Endodermal cell (in vitro differentiated cells): ENCODE data around the gene TBC1D2B. TPM values are rescaled to one million over a fixed set of nuclear protein-coding genes. Genes with fewer than 3 reads are reported as not detected.

Source experiments
- DNase-seq: peaks from one replicate; pipeline ENCODE4 v3.0.0-alpha.2; 2017
- H3K27ac ChIP-seq: 2 replicates; pipeline ENCODE4 v1.5.1; 2013; ENCODE audit warnings: mild to moderate bottlenecking, low read depth, low read length, moderate library complexity
- H3K27me3 ChIP-seq: 2 replicates; pipeline ENCODE4 v1.6.1; 2013; ENCODE audit warnings: mild to moderate bottlenecking, low read length, moderate library complexity; ENCODE audit not compliant: insufficient read depth, control insufficient read depth, poor library complexity, severe bottlenecking
- H3K36me3 ChIP-seq: 2 replicates; pipeline ENCODE4 v1.7.0; 2013; ENCODE audit warnings: mild to moderate bottlenecking, low read length, moderate library complexity; ENCODE audit not compliant: control insufficient read depth, insufficient read depth
- H3K4me1 ChIP-seq: one replicate; pipeline ENCODE4 v1.7.0; 2013; ENCODE audit warnings: low read length; ENCODE audit not compliant: control insufficient read depth, insufficient read depth
- H3K4me3 ChIP-seq: 2 replicates; pipeline ENCODE4 v1.5.1; 2013; ENCODE audit warnings: mild to moderate bottlenecking, low read length, moderate library complexity
- H3K9ac ChIP-seq: 2 replicates; pipeline ENCODE4 v1.6.1; 2013; ENCODE audit warnings: mild to moderate bottlenecking, low read length, moderate library complexity; ENCODE audit not compliant: poor library complexity, severe bottlenecking; ENCODE audit errors: extremely low read depth
- H3K9me3 ChIP-seq: 2 replicates; pipeline ENCODE4 v1.6.1; 2013; ENCODE audit warnings: mild to moderate bottlenecking, low read length, moderate library complexity; ENCODE audit not compliant: control insufficient read depth
- H3K27ac Mint-ChIP-seq: 2 replicates; pipeline ENCODE4 v1.8.0; 2020; ENCODE audit warnings: mixed read lengths
- H3K27me3 Mint-ChIP-seq: 2 replicates; pipeline ENCODE4 v1.8.0; 2021; ENCODE audit warnings: mild to moderate bottlenecking, mixed read lengths; ENCODE audit not compliant: insufficient read depth
- H3K36me3 Mint-ChIP-seq: 2 replicates; pipeline ENCODE4 v1.8.0; 2020; ENCODE audit warnings: low read depth, mixed read lengths
- H3K4me1 Mint-ChIP-seq: 2 replicates; pipeline ENCODE4 v1.8.0; 2020; ENCODE audit warnings: mixed read lengths
- H3K4me3 Mint-ChIP-seq: 2 replicates; pipeline ENCODE4 v1.8.0; 2020; ENCODE audit warnings: mild to moderate bottlenecking, moderate library complexity, mixed read lengths
- H3K9me3 Mint-ChIP-seq: 2 replicates; pipeline ENCODE4 v1.8.0; 2020; ENCODE audit warnings: mild to moderate bottlenecking, mixed read lengths
- WGBS, 2 experiments: methylation state at CpG; one replicate each; pipeline versions ENCODE4 v1.1.5 to v1.1.7; 2013; ENCODE audit warnings: missing lambda C conversion rate in 2 of 2, mixed read lengths in 1 of 2; ENCODE audit not compliant: insufficient coverage in 1 of 2, insufficient read length in 1 of 2; 5-methylcytosine and 5-hydroxymethylcytosine counted together
- total RNA-seq, 2 donors: library from RNA; stranded (reverse); fragmentation: NEBNext Ultra II Directional in 1 of 2; extraction: Animal tissue kit (Norgen Biotek cat#: 25700) in 1 of 2; gene quantifications; 2 replicates in 1 of 2; 3 replicates in 1 of 2; pipeline ENCODE4 v1.2.1, GENCODE V29; 2021
- TF ChIP-seq, protein P1 (sequence below): fragments of 200-600 bp; sonication (generic); conservative IDR thresholded peaks from 2 replicates; pipeline ENCODE4 v1.5.0; 2021; ENCODE audit warnings: antibody characterized with exemption, mild to moderate bottlenecking

TBC1D2B gene
- total RNA-seq, 2 donors from 2014 or later = 13.8 to 23.8 TPM

DNA sequence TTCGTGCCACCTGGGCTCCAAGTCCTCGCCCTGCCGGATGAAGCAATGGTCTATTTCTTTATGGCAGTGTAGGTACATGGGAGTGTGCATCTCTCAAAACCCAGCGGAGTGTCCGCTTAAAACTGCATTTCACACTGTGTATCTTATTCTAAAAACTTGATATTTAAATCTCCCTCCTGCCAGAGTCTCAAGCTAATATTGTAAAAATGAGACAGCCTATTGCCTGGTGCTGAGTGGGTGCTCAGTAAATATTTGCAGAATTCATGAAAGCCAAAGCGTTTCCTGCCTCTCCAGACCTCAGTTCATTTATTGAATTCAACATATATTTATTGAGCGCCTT is 330 bp upstream of the TBC1D2B start:
- Histone ChIP-seq H3K36me3 (no peaks in the 10 kb centered on the region), H3K9ac (no peak overlapping the region), H3K27ac (no peak overlapping the region), H3K27me3 (peaks cover 4% of the 10 kb centered on the region), H3K4me1 (no peaks in the 10 kb centered on the region), H3K4me3 (peak overlapping the region; percentile 65), H3K9me3 (no peaks in the 10 kb centered on the region)
- peaks cover 8% of the 10 kb centered on the region for H3K4me1 Mint-ChIP-seq
- TF ChIP-seq, protein P1, sequence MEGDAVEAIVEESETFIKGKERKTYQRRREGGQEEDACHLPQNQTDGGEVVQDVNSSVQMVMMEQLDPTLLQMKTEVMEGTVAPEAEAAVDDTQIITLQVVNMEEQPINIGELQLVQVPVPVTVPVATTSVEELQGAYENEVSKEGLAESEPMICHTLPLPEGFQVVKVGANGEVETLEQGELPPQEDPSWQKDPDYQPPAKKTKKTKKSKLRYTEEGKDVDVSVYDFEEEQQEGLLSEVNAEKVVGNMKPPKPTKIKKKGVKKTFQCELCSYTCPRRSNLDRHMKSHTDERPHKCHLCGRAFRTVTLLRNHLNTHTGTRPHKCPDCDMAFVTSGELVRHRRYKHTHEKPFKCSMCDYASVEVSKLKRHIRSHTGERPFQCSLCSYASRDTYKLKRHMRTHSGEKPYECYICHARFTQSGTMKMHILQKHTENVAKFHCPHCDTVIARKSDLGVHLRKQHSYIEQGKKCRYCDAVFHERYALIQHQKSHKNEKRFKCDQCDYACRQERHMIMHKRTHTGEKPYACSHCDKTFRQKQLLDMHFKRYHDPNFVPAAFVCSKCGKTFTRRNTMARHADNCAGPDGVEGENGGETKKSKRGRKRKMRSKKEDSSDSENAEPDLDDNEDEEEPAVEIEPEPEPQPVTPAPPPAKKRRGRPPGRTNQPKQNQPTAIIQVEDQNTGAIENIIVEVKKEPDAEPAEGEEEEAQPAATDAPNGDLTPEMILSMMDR = no peak
- no peaks in the 10 kb centered on the region for H3K27me3 Mint-ChIP-seq
- 35 to 39% methylated on average over 2 to 7 of the region's 7 CpGs for WGBS, 2 experiments
- peak overlapping the region; percentile 80 for H3K4me3 Mint-ChIP-seq
- H3K9me3 Mint-ChIP-seq = no peaks in the 10 kb centered on the region
- no peak overlapping the region for H3K27ac Mint-ChIP-seq
- no peak for DNase-seq
- H3K36me3 Mint-ChIP-seq = no peaks in the 10 kb centered on the region

DNA sequence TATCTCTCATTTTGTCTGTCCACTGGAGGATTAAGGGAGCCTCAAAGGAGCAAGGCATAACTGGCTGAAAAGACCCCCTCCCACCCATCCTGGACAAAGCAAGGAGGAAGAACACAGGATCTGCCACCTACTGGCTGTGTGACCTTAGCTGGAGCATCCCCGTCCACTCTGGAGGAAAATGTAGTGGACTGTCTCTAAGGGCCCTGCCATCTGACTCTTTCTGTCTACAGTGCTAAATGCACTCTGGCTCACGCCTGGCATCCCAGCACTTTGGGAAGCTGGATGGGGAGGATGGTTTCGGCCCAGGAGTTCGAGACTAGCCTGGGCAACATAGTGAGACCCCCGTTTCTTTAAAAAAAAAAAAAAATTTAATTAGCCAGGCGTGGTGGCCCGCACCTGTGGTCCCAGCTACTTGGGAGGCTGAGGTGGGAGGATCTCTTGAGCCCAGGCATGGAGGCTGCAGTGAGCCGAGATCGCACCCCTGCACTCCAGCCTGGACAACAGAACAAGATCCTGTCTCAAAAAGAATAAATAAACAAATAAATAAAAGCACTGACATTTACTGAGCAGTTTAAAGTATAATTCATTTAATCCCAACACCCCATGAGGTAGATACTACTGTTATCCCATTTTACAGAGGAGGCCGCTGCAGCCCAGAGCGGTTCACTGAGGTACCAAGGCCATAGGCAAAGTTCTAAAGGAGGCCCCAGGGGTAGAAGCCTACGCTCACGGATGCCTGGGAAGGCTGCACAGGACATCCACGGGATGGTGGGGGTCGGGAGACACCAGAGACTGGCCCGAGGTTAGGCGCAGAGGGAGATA is 1.1 kb downstream of the TBC1D2B start:
- H3K27me3 ChIP-seq = peaks cover 7% of the 10 kb centered on the region
- Mint-ChIP-seq H3K4me1 (peaks cover 11% of the 10 kb centered on the region), H3K9me3 (no peaks in the 10 kb centered on the region), H3K27ac (peak overlapping the region; percentile 74), H3K4me3 (peak overlapping the region; percentile 80), H3K27me3 (no peaks in the 10 kb centered on the region), H3K36me3 (no peaks in the 10 kb centered on the region)
- no peaks in the 10 kb centered on the region for H3K4me1 ChIP-seq
- H3K27ac ChIP-seq = no peak overlapping the region
- 73 to 97% methylated on average over 6 to 17 of the region's 17 CpGs for WGBS, 2 experiments
- H3K4me3 ChIP-seq = peak overlapping the region; percentile 83
- no peaks in the 10 kb centered on the region for H3K36me3 ChIP-seq
- no peak for DNase-seq
- H3K9me3 ChIP-seq = no peaks in the 10 kb centered on the region
- TF ChIP-seq, protein P1 = peak; percentile 49
- H3K9ac ChIP-seq = peak overlapping the region; percentile 15

DNA sequence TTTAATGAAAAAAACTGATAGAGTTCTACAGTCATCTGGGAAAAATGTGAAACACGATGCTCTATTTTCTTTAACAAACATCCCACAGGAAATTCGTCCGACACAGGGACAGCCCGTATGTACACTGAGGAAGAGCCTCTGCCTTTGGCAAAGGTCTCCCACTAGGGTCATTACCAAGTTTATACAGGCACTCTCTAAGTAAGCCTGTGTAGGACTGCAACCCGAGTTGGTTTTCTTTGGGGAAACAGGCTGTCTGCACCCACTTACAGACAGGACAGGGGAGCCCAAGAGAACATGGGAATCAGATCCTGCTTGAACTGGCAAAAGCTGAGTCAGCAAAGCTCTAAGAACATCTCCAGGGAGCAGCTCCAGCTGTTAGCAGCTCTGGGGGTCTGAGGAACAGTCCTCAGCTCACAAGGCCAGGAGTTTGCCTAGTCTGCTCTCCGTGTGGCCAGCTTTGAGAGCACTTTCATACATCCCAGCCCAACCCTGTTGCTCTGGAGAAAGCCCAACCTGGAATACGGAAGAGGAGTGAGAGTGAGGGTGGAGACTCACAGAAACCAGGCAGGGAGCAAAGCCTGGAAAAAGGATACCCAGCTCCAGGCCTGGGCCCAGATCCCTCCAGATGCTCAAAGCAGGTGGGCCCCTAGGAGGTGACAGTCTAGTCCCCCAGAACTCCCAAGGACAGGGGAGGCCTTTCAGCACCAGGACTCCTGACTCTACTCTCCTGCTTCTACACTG is 1.9 kb downstream of the TBC1D2B start:
- Histone ChIP-seq H3K9me3 (no peaks in the 10 kb centered on the region), H3K27ac (no peak overlapping the region), H3K9ac (no peak overlapping the region), H3K4me3 (no peak overlapping the region), H3K4me1 (no peaks in the 10 kb centered on the region), H3K27me3 (peaks cover 7% of the 10 kb centered on the region), H3K36me3 (no peaks in the 10 kb centered on the region)
- DNase-seq = peak; percentile 77
- no peak overlapping the region for H3K27ac Mint-ChIP-seq
- no peaks in the 10 kb centered on the region for H3K27me3 Mint-ChIP-seq
- H3K9me3 Mint-ChIP-seq = no peaks in the 10 kb centered on the region
- no peaks in the 10 kb centered on the region for H3K36me3 Mint-ChIP-seq
- peak overlapping the region; percentile 80 for H3K4me3 Mint-ChIP-seq
- TF ChIP-seq, protein P1 = no peak
- peaks cover 11% of the 10 kb centered on the region for H3K4me1 Mint-ChIP-seq
- 67 to 77% methylated on average over 3 to 7 of the region's 7 CpGs for WGBS, 2 experiments
